SK-N-SH (cell line): ENCODE measurements around the gene MUC12. TPM values are rescaled to one million over a fixed set of nuclear protein-coding genes. Genes with fewer than 3 reads are reported as not detected.

ENCODE experiments used
- CTCF ChIA-PET: fragments of 300-600, 350-600 bp; formaldehyde crosslinking; extraction: SDS; loops from one replicate; lab custom pipeline; 2021; lab: Yijun Ruan, JAX
- POLR2A ChIA-PET: fragments of 350-600 bp; sonication (Branson Sonifier 250); formaldehyde crosslinking; extraction: SDS; loops from one replicate; lab custom pipeline; 2020; ENCODE audit warnings: antibody characterized with exemption, inconsistent platforms; lab: Yijun Ruan, JAX
- DNase-seq: peaks from one replicate; pipeline ENCODE4 v3.0.0; 2012
- H2AFZ ChIP-seq: fragments of 200-600 bp; sonication (generic); 2 replicates; pipeline ENCODE4 v1.8.1; 2016; ENCODE audit warnings: antibody characterized with exemption, mild to moderate bottlenecking, low read depth
- H3F3A ChIP-seq: fragments of 200-600 bp; sonication (generic); replicated peaks from 2 replicates; pipeline ENCODE3; 2016; ENCODE audit warnings: antibody characterized with exemption, mild to moderate bottlenecking; ENCODE audit not compliant: insufficient read depth
- H3K27ac ChIP-seq, 2 experiments: fragments of 200-500 bp in 1 of 2; fragments of 200-600 bp in 1 of 2; sonication (Bioruptor generic) in 1 of 2; sonication (generic), shearing (Covaris generic) in 1 of 2; 2 replicates each; pipeline versions ENCODE4 v1.5.1 to v1.6.1; 2014 to 2016; ENCODE audit warnings: low read depth in 2 of 2, inconsistent platforms in 1 of 2, low read length in 1 of 2, mild to moderate bottlenecking in 1 of 2, mixed read lengths in 1 of 2
- H3K27me3 ChIP-seq: fragments of 200-600 bp; sonication (generic), shearing (Covaris generic); 2 replicates; pipeline ENCODE4 v1.6.1; 2016; ENCODE audit warnings: mixed run types; ENCODE audit not compliant: insufficient read depth
- H3K36me3 ChIP-seq, 2 experiments: fragments of 200-500 bp in 1 of 2; fragments of 200-600 bp in 1 of 2; sonication (Bioruptor generic) in 1 of 2; sonication (generic) in 1 of 2; replicated peaks in 1 of 2; 2 replicates each; pipeline versions ENCODE3 to v1.5.1; 2014 to 2016; ENCODE audit warnings: low read length in 1 of 2, mild to moderate bottlenecking in 1 of 2; ENCODE audit not compliant: insufficient read depth in 2 of 2, control insufficient read depth in 1 of 2
- H3K4me1 ChIP-seq, 2 experiments: fragments of 200-500 bp in 1 of 2; fragments of 200-600 bp in 1 of 2; sonication (Bioruptor generic) in 1 of 2; sonication (generic), shearing (Covaris generic) in 1 of 2; 2 replicates each; pipeline versions ENCODE4 v1.5.1 to v1.6.1; 2014 to 2016; ENCODE audit warnings: low read depth in 1 of 2, low read length in 1 of 2, mixed run types in 1 of 2; ENCODE audit not compliant: insufficient read depth in 2 of 2, control insufficient read depth in 1 of 2
- H3K4me2 ChIP-seq: fragments of 200-600 bp; sonication (generic), shearing (Covaris generic); 2 replicates; pipeline ENCODE4 v1.6.1; 2017; ENCODE audit warnings: mixed run types
- H3K4me3 ChIP-seq, 2 experiments: fragments of 200-500 bp in 1 of 2; fragments of 200-600 bp in 1 of 2; sonication (Bioruptor generic) in 1 of 2; sonication (generic), shearing (Covaris generic) in 1 of 2; 2 replicates each; pipeline versions ENCODE4 v1.5.1 to v1.8.1; 2014 to 2016; ENCODE audit warnings: low read depth in 2 of 2, inconsistent platforms in 1 of 2, low read length in 1 of 2, mild to moderate bottlenecking in 1 of 2, mixed read lengths in 1 of 2, moderate library complexity in 1 of 2
- H3K79me2 ChIP-seq: fragments of 200-600 bp; sonication (generic); 2 replicates; pipeline ENCODE4 v1.8.1; 2017; ENCODE audit warnings: mild to moderate bottlenecking; ENCODE audit not compliant: insufficient read depth
- H3K9ac ChIP-seq: fragments of 200-600 bp; sonication (generic); 2 replicates; pipeline ENCODE4 v1.6.1; 2017; ENCODE audit warnings: mixed run types
- H3K9me2 ChIP-seq: fragments of 200-600 bp; sonication (generic); 2 replicates; pipeline ENCODE4 v1.6.1; 2017; ENCODE audit warnings: mixed run types
- H3K9me3 ChIP-seq: fragments of 200-600 bp; sonication (generic); 2 replicates; pipeline ENCODE4 v1.6.1; 2017; ENCODE audit warnings: mixed run types, mild to moderate bottlenecking, moderate library complexity
- H4K20me1 ChIP-seq: fragments of 200-600 bp; sonication (generic); 2 replicates; pipeline ENCODE4 v1.6.1; 2017; ENCODE audit warnings: mild to moderate bottlenecking, mixed run types; ENCODE audit not compliant: insufficient read depth
- ELF1 ChIP-seq: IDR thresholded peaks from 2 replicates; pipeline ENCODE4 v1.4.0; 2012
- EP300 ChIP-seq, 2 experiments: IDR thresholded peaks; 2 replicates each; pipeline versions ENCODE4 v1.4.0 to v1.6.1; 2012; ENCODE audit warnings: borderline replicate concordance in 1 of 2, low read depth in 1 of 2, low read length in 1 of 2
- FOXJ3 ChIP-seq: sonication (generic); formaldehyde crosslinking; IDR thresholded peaks from 2 replicates; pipeline ENCODE4 v1.5.1; 2020; ENCODE audit warnings: mild to moderate bottlenecking, missing genetic modification reagents
- FOXM1 ChIP-seq: IDR thresholded peaks from 2 replicates; pipeline ENCODE4 v1.4.0; 2012; ENCODE audit warnings: low read depth, mild to moderate bottlenecking
- GABPA ChIP-seq: IDR thresholded peaks from 2 replicates; pipeline ENCODE4 v1.4.0; 2012; ENCODE audit warnings: low read depth, mild to moderate bottlenecking
- JUND ChIP-seq: IDR thresholded peaks from 2 replicates; pipeline ENCODE4 v1.4.0; 2012
- MEF2A ChIP-seq: IDR thresholded peaks from 2 replicates; pipeline ENCODE4 v1.4.0; 2012; ENCODE audit warnings: low read depth, borderline replicate concordance
- NFIC ChIP-seq: IDR thresholded peaks from 2 replicates; pipeline ENCODE4 v1.4.0; 2012; ENCODE audit warnings: borderline replicate concordance
- NRF1 ChIP-seq: IDR thresholded peaks from 2 replicates; pipeline ENCODE4 v1.6.1; 2012; ENCODE audit warnings: low read depth, mild to moderate bottlenecking, low read length
- POLR2AphosphoS5 ChIP-seq: IDR thresholded peaks from 2 replicates; pipeline ENCODE4 v1.6.1; 2012; ENCODE audit warnings: low read depth, low read length
- RCOR1 ChIP-seq: fragments of 150-350 bp; IDR thresholded peaks from 2 replicates; pipeline ENCODE4 v1.6.1; 2017; ENCODE audit warnings: antibody characterized with exemption, low read length
- RFX5 ChIP-seq: IDR thresholded peaks from 2 replicates; pipeline ENCODE4 v1.6.1; 2012; ENCODE audit warnings: mild to moderate bottlenecking, improper control_type of control experiment, low read length
- RXRA ChIP-seq: IDR thresholded peaks from 2 replicates; pipeline ENCODE4 v1.4.0; 2012; ENCODE audit warnings: low read depth, mild to moderate bottlenecking, borderline replicate concordance
- TEAD4 ChIP-seq: IDR thresholded peaks from 2 replicates; pipeline ENCODE4 v1.4.0; 2012; ENCODE audit warnings: mild to moderate bottlenecking, borderline replicate concordance; ENCODE audit not compliant: insufficient read depth
- YY1 ChIP-seq: IDR thresholded peaks from 2 replicates; pipeline ENCODE4 v1.4.0; 2012; ENCODE audit warnings: low read depth, mild to moderate bottlenecking
- WGBS: methylation state at CpG from one replicate; pipeline ENCODE4 v1.1.6; 2017; ENCODE audit warnings: low lambda C conversion rate; 5-methylcytosine and 5-hydroxymethylcytosine counted together
- polyA plus RNA-seq, 3 experiments: library from polyadenylated mRNA; depleted of rRNA; stranded (reverse); fragments of >200 nt; gene quantifications; 2 replicates each; pipeline ENCODE4 v1.2.3, GENCODE V29; 2012
- TF ChIP-seq, protein P1 (sequence below): IDR thresholded peaks from 2 replicates; pipeline ENCODE4 v1.4.0; 2012; ENCODE audit warnings: low read depth
- TF ChIP-seq, protein P2 (sequence below): IDR thresholded peaks from 2 replicates; pipeline ENCODE4 v1.4.0; 2012; ENCODE audit warnings: low read depth, borderline replicate concordance
- TF ChIP-seq, protein P3 (sequence below): IDR thresholded peaks from 2 replicates; pipeline ENCODE4 v1.6.1; 2012; ENCODE audit warnings: mild to moderate bottlenecking, low read depth, low read length, moderate library complexity

The MUC12 gene
- polyA plus RNA-seq, 1 of the 3 experiments (the other 2 are of a cell fraction) = not detected

GRCh38 chr7:100975371-100975821, 6.0 kb downstream of the MUC12 start:
- Histone ChIP-seq H3K27ac (no peak overlapping the region), H3K4me1 (no peaks in the 10 kb centered on the region), H2AFZ (no peak overlapping the region), H3F3A (no peaks in the 10 kb centered on the region), H3K9me2 (no peaks in the 10 kb centered on the region), H3K27me3 (peaks cover 59% of the 10 kb centered on the region), H3K9me3 (no peaks in the 10 kb centered on the region), H3K9ac (no peak overlapping the region), H3K36me3 (no peaks in the 10 kb centered on the region), H4K20me1 (no peaks in the 10 kb centered on the region), H3K4me2 (no peak overlapping the region), H3K79me2 (no peaks in the 10 kb centered on the region), H3K4me3 (no peak overlapping the region)
- WGBS = 9% methylated on average over 3 of the region's 3 CpGs
- ChIA-PET CTCF (interaction anchor here (1.2 to 5.3 kb wide), 4 partner anchors 10 to 83 kb away, joined by 3 to 20 read pairs (median 6); partner anchors contain the start of gene ACHE), POLR2A (no interaction called here)
- TF ChIP-seq RFX5 (no peak), GABPA (no peak), NFIC (no peak), FOXJ3 (CRISPR knock-in tag) (no peak), ELF1 (no peak), TEAD4 (no peak), FOXM1 (no peak), MEF2A (no peak), YY1 (no peak)
- TF ChIP-seq, protein P1, sequence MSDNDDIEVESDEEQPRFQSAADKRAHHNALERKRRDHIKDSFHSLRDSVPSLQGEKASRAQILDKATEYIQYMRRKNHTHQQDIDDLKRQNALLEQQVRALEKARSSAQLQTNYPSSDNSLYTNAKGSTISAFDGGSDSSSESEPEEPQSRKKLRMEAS = no peak
- no peak for DNase-seq

- no peak overlapping the region for H3K9ac ChIP-seq
- no peaks in the 10 kb centered on the region for H3K79me2 ChIP-seq
- TF ChIP-seq POLR2AphosphoS5 (no peak), RCOR1 (no peak), TEAD4 (no peak), FOXM1 (no peak), NRF1 (no peak), MEF2A (no peak), GABPA (no peak), EP300 (IDR thresholded peaks at IDR 0.05; ENCODE audit: borderline replicate concordance in 1 of 2, low read depth in 1 of 2, low read length in 1 of 2) (no peak), RXRA (no peak), JUND (no peak)
- TF ChIP-seq, protein P2, sequence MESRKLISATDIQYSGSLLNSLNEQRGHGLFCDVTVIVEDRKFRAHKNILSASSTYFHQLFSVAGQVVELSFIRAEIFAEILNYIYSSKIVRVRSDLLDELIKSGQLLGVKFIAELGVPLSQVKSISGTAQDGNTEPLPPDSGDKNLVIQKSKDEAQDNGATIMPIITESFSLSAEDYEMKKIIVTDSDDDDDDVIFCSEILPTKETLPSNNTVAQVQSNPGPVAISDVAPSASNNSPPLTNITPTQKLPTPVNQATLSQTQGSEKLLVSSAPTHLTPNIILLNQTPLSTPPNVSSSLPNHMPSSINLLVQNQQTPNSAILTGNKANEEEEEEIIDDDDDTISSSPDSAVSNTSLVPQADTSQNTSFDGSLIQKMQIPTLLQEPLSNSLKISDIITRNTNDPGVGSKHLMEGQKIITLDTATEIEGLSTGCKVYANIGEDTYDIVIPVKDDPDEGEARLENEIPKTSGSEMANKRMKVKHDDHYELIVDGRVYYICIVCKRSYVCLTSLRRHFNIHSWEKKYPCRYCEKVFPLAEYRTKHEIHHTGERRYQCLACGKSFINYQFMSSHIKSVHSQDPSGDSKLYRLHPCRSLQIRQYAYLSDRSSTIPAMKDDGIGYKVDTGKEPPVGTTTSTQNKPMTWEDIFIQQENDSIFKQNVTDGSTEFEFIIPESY = no peak
- TF ChIP-seq, protein P3, sequence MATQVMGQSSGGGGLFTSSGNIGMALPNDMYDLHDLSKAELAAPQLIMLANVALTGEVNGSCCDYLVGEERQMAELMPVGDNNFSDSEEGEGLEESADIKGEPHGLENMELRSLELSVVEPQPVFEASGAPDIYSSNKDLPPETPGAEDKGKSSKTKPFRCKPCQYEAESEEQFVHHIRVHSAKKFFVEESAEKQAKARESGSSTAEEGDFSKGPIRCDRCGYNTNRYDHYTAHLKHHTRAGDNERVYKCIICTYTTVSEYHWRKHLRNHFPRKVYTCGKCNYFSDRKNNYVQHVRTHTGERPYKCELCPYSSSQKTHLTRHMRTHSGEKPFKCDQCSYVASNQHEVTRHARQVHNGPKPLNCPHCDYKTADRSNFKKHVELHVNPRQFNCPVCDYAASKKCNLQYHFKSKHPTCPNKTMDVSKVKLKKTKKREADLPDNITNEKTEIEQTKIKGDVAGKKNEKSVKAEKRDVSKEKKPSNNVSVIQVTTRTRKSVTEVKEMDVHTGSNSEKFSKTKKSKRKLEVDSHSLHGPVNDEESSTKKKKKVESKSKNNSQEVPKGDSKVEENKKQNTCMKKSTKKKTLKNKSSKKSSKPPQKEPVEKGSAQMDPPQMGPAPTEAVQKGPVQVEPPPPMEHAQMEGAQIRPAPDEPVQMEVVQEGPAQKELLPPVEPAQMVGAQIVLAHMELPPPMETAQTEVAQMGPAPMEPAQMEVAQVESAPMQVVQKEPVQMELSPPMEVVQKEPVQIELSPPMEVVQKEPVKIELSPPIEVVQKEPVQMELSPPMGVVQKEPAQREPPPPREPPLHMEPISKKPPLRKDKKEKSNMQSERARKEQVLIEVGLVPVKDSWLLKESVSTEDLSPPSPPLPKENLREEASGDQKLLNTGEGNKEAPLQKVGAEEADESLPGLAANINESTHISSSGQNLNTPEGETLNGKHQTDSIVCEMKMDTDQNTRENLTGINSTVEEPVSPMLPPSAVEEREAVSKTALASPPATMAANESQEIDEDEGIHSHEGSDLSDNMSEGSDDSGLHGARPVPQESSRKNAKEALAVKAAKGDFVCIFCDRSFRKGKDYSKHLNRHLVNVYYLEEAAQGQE = no peak
- no peak overlapping the region for H2AFZ ChIP-seq
- peaks cover 59% of the 10 kb centered on the region; the same call in 1 of the 2 replicates for H3K27me3 ChIP-seq
- H3K36me3 ChIP-seq = no peaks in the 10 kb centered on the region
- H3K9me3 ChIP-seq = no peaks in the 10 kb centered on the region
- no peak for DNase-seq
- H3K4me2 ChIP-seq = no peak overlapping the region
- CTCF ChIA-PET = interaction anchor here (1.6 to 5.3 kb wide), 2 partner anchors 12 to 99 kb away, joined by 3 to 20 read pairs; no protein-coding TSS in a partner anchor
- no peaks in the 10 kb centered on the region for H4K20me1 ChIP-seq
- H3K9me2 ChIP-seq = no peaks in the 10 kb centered on the region
- WGBS = 15% methylated on average over 4 of the region's 4 CpGs
- no peaks in the 10 kb centered on the region for H3F3A ChIP-seq
- H3K27ac ChIP-seq = no peak overlapping the region
- no peak overlapping the region for H3K4me3 ChIP-seq
- no peaks in the 10 kb centered on the region for H3K4me1 ChIP-seq
- POLR2A ChIA-PET = no interaction called here
These were observed 8.9 kb downstream of the MUC12 start for GRCh38 chr7:100978300-100978699.
